HL-60 (cell line): ENCODE data around the gene IFT20.

Experiments used
- CTCF ChIP-seq: IDR thresholded peaks from one replicate; pipeline ENCODE4 v1.5.1; 2011; ENCODE audit warnings: low read length, control low read depth, inconsistent platforms; ENCODE audit not compliant: insufficient read depth
- GABPA ChIP-seq: IDR thresholded peaks from 2 replicates; pipeline ENCODE4 v1.6.1; 2012; ENCODE audit warnings: low read depth
- POLR2AphosphoS5 ChIP-seq: IDR thresholded peaks from 2 replicates; pipeline ENCODE4 v1.6.1; 2012; ENCODE audit warnings: low read depth
- REST ChIP-seq: IDR thresholded peaks from 2 replicates; pipeline ENCODE4 v1.6.1; 2012; ENCODE audit warnings: low read depth; ENCODE audit not compliant: insufficient replicate concordance
- SPI1 ChIP-seq: IDR thresholded peaks from 2 replicates; pipeline ENCODE4 v1.6.1; 2012; ENCODE audit warnings: low read depth, mild to moderate bottlenecking, borderline replicate concordance

GRCh38 chr17:28325211-28325610 lies 10.1 kb downstream of the IFT20 start:
- no peak for TF ChIP-seq GABPA
- TF ChIP-seq POLR2AphosphoS5 = no peak
- no peak for TF ChIP-seq CTCF
- TF ChIP-seq SPI1 = no peak
- no peak for TF ChIP-seq REST
